Uterus (tissue), 4 donors: ENCODE results near the gene CNTN2. TPM values are rescaled to one million over a fixed set of nuclear protein-coding genes. Genes with fewer than 3 reads are reported as not detected.

Experiments used
- DNase-seq, 2 donors: peaks; one replicate each; pipeline ENCODE4 v3.0.0-alpha.2; 2019 to 2020
- H3K27ac ChIP-seq, 2 donors: fragments of 200-600 bp; sonication (generic); 1 replicate in 1 of 2; 2 replicates in 1 of 2; pipeline ENCODE4 v1.5.1; 2016 to 2018
- H3K27me3 ChIP-seq, 2 donors: fragments of 200-600 bp; sonication (generic); one replicate each; pipeline ENCODE4 v1.5.1; 2018 to 2019; ENCODE audit warnings: control low read depth in 1 of 2
- H3K36me3 ChIP-seq, 2 donors: fragments of 200-600 bp; sonication (generic); one replicate each; pipeline ENCODE4 v1.5.1; 2019; ENCODE audit warnings: control low read depth in 1 of 2
- H3K4me1 ChIP-seq, 2 donors: fragments of 200-600 bp; sonication (generic); one replicate each; pipeline ENCODE4 v1.5.1; 2018 to 2019; ENCODE audit warnings: control low read depth in 1 of 2
- H3K4me3 ChIP-seq, 2 donors: fragments of 200-600 bp; sonication (generic); 1 replicate in 1 of 2; 2 replicates in 1 of 2; pipeline ENCODE4 v1.5.1; 2018 to 2019; ENCODE audit warnings: mild to moderate bottlenecking in 1 of 2
- H3K9me3 ChIP-seq, 2 donors: fragments of 200-600 bp; sonication (generic); one replicate each; pipeline ENCODE4 v1.5.1; 2019; ENCODE audit warnings: control low read depth in 1 of 2
- CTCF ChIP-seq, 4 experiments: fragments of 200-600 bp in 2 of 4; fragments of 450-650 bp in 2 of 4; sonication (generic) in 2 of 4; IDR thresholded peaks; one replicate each; pipeline ENCODE4 v1.5.1; 2016 to 2019; ENCODE audit warnings: antibody characterized with exemption in 4 of 4, mild to moderate bottlenecking in 2 of 4, moderate library complexity in 1 of 4
- POLR2A ChIP-seq, 2 donors: fragments of 450-650 bp; IDR thresholded peaks; one replicate each; pipeline ENCODE4 v1.6.1; 2016; ENCODE audit warnings: antibody characterized with exemption in 2 of 2, mild to moderate bottlenecking in 1 of 2, moderate library complexity in 1 of 2
- intact Hi-C: fragments of 100-400 bp; cut with DNase I; formaldehyde crosslinking; loops from one replicate; pipeline ENCODE4 v1.15.1; 2023; ENCODE audit warnings: low total_unique reads
- total RNA-seq, 4 donors: library from RNA; depleted of rRNA in 3 of 4; stranded (reverse); fragments of >200 nt in 3 of 4; gene quantifications; one replicate each; pipeline versions ENCODE4 v1.1.0 to v1.2.4, GENCODE V29; 2014 to 2023
- donor health status: DM: yes; HTN: yes; CAD: no.

CNTN2 gene
- total RNA-seq, 4 donors from 2014 or later = 3.0 TPM; not detected in 3

GRCh38 chr1:205038132-205038786 lies 4.8 kb upstream of the CNTN2 start:
- DNase-seq = no peak
- Histone ChIP-seq H3K27ac (no peak overlapping the region), H3K27me3 (no peaks in the 10 kb centered on the region), H3K4me3 (no peak overlapping the region), H3K4me1 (peaks cover 0 to 4% of the 10 kb centered on the region in 2 donors), H3K9me3 (no peaks in the 10 kb centered on the region), H3K36me3 (no peaks in the 10 kb centered on the region)
- TF ChIP-seq CTCF (IDR thresholded peaks at IDR 0.05) (no peak), POLR2A (IDR thresholded peaks at IDR 0.05) (no peak)
- intact Hi-C loops = no loop called here

- no peaks in the 10 kb centered on the region for H3K36me3 ChIP-seq
- intact Hi-C loops = no loop called here
- DNase-seq = no peak
- H3K9me3 ChIP-seq = no peaks in the 10 kb centered on the region
- no peak overlapping the region for H3K27ac ChIP-seq
- H3K4me1 ChIP-seq = peaks cover 0 to 4% of the 10 kb centered on the region in 2 donors
- H3K27me3 ChIP-seq = no peaks in the 10 kb centered on the region
- no peak overlapping the region for H3K4me3 ChIP-seq
- TF ChIP-seq CTCF (IDR thresholded peaks at IDR 0.05) = no peak
- no peak for TF ChIP-seq POLR2A (IDR thresholded peaks at IDR 0.05)
Measured at GRCh38 chr1:205041001-205041715, 1.9 kb upstream of the CNTN2 start.

GRCh38 chr1:205041998-205042910 lies 758 bp upstream of the CNTN2 start:
- intact Hi-C loops = no loop called here
- no peak for DNase-seq
- H3K4me3 ChIP-seq = no peak overlapping the region
- no peaks in the 10 kb centered on the region for H3K27me3 ChIP-seq
- no peaks in the 10 kb centered on the region for H3K36me3 ChIP-seq
- no peak for TF ChIP-seq POLR2A (IDR thresholded peaks at IDR 0.05)
- no peak for TF ChIP-seq CTCF (IDR thresholded peaks at IDR 0.05)
- no peaks in the 10 kb centered on the region for H3K9me3 ChIP-seq
- no peak overlapping the region for H3K27ac ChIP-seq
- H3K4me1 ChIP-seq = peaks cover 0 to 4% of the 10 kb centered on the region in 2 donors

- H3K27me3 ChIP-seq = no peaks in the 10 kb centered on the region
- DNase-seq = no peak
- TF ChIP-seq CTCF (IDR thresholded peaks at IDR 0.05) (no peak), POLR2A (IDR thresholded peaks at IDR 0.05) (no peak)
- no peaks in the 10 kb centered on the region for H3K9me3 ChIP-seq
- intact Hi-C loops = no loop called here
- H3K36me3 ChIP-seq = no peaks in the 10 kb centered on the region
- H3K4me1 ChIP-seq = peaks cover 0 to 4% of the 10 kb centered on the region in 2 donors
- no peak overlapping the region for H3K4me3 ChIP-seq
- H3K27ac ChIP-seq = no peak overlapping the region
Measured at GRCh38 chr1:205043866-205044265, 854 bp downstream of the CNTN2 start.
